GM12874 (cell line): ENCODE measurements around the gene CCDC188.

ENCODE experiments used
- TF ChIP-seq, protein P1 (sequence below): IDR thresholded peaks from 2 replicates; pipeline ENCODE4 v1.5.1; 2011; ENCODE audit warnings: low read depth, mild to moderate bottlenecking, control low read depth, low read length, moderate library complexity; ENCODE audit not compliant: insufficient read depth

Gene CCDC188

DNA sequence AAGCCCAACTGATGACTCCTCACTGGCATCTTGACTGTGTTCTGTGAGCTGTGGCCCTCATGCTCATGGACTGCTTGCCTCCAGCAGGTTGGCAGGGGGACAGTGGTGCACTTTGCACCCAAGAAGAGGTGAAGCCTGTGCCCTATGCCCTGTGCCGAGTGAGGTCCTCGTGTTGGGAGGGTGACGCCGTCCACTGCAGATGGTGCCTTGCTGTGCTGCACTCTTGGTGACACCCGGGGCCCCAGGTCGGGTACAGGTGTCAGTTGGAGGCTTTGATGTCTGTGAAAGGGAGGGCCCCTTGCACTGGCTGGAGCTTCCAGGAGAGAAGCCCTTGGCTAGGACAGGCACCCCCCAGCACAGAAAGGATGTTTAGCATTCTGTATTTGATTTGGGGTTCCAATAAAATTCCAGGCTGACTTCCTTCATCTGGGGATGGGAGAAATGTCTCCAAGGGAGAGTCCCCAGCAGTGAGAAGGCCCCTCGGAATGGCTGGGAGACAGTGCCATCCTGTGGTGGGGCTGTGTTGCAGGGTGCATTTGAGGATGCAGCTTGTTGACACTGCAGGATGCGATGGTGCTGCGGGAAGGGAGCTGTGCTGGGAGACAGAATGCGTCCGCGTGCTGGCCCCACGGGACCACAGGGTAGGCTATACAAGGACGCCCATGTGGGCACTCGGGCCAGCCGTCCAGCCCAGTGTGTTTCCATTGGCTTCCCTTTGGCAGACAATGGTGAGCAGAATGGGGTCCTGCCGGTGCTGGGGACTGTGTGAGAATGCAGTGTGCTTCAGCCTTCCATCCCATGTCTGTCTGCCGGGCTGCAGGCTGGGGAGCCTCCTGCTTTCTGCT lies 21.7 kb downstream of the CCDC188 start:
- TF ChIP-seq, protein P1, sequence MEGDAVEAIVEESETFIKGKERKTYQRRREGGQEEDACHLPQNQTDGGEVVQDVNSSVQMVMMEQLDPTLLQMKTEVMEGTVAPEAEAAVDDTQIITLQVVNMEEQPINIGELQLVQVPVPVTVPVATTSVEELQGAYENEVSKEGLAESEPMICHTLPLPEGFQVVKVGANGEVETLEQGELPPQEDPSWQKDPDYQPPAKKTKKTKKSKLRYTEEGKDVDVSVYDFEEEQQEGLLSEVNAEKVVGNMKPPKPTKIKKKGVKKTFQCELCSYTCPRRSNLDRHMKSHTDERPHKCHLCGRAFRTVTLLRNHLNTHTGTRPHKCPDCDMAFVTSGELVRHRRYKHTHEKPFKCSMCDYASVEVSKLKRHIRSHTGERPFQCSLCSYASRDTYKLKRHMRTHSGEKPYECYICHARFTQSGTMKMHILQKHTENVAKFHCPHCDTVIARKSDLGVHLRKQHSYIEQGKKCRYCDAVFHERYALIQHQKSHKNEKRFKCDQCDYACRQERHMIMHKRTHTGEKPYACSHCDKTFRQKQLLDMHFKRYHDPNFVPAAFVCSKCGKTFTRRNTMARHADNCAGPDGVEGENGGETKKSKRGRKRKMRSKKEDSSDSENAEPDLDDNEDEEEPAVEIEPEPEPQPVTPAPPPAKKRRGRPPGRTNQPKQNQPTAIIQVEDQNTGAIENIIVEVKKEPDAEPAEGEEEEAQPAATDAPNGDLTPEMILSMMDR, result peak; percentile 51

DNA sequence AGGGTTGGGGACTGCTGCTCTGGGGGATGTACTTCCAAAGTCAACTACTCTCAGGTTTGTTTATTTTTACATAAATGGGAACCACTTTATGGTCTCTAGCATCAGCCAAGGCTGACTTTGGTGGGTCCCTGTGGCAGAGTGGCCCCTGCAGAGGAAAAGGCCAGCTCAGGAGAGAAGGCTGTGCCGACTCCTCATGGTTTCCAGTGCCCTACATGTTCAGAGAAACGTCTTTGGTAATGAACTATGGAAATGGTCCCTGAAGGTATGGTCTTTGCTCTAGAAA lies 22.3 kb downstream of the CCDC188 start:
- TF ChIP-seq, protein P1, result no peak

DNA sequence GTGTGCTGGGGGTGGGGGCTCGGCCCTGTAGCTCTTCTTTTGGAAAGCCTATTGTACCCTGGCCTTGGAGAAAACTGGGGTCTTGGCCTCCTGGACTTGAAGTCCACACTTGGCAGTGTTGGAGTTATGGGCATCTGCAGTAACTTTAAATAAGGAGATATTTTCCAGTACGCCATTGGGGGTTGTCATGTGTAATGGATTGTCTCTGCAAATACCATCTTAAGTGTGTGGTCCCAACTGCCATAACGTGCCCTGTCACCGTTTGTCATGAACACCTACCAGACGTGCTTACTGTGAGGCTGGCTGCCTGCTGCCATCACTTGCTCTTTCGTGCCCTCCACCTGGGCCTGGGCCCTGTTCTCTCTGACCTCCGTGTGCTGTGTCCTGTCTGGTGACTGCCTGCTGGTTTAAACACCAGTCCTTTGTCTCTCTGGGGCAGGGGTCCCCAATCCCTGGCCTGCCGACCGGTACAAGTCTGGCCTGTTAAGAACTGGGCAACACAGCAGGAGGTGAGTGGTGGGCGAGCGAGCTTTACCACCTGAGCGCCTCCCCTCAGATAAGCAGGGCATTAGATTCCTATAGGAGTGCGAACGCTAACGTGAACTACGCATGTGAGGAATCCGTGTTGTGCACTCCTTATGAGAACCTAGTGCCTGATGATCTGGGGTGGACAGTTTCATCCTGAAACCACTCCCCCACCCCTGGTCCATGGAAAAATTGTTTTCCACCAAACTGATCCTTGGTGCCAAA lies 22.8 kb downstream of the CCDC188 start:
- TF ChIP-seq, protein P1, result no peak

DNA sequence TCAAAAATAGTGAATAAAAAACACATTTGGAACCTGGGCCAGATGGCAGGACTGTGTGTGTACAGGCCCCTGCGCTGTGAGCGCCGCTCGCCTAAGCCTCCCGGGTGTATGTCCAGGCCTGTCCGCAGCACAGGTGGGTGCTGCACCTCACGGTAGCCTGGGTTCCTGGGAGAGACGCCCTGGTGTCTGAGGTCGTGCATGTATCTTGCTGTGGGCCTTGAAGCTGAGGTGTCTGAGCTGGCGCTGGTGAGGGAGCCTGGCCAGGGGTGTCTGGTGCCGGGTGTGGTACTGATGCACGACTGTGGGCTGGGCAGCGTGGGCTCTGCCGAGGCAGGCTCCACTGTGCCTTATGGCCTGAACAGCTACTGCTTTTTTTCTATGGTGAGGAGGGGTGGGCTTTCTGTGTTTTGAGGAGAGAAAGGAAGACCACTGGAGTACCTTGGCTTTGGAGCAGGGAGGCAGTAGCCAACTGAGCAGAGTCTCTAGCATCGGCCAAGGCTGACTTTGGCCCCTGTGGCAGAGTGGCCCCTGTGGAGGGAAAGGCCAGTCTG lies 23.5 kb downstream of the CCDC188 start:
- TF ChIP-seq, protein P1, result no peak

DNA sequence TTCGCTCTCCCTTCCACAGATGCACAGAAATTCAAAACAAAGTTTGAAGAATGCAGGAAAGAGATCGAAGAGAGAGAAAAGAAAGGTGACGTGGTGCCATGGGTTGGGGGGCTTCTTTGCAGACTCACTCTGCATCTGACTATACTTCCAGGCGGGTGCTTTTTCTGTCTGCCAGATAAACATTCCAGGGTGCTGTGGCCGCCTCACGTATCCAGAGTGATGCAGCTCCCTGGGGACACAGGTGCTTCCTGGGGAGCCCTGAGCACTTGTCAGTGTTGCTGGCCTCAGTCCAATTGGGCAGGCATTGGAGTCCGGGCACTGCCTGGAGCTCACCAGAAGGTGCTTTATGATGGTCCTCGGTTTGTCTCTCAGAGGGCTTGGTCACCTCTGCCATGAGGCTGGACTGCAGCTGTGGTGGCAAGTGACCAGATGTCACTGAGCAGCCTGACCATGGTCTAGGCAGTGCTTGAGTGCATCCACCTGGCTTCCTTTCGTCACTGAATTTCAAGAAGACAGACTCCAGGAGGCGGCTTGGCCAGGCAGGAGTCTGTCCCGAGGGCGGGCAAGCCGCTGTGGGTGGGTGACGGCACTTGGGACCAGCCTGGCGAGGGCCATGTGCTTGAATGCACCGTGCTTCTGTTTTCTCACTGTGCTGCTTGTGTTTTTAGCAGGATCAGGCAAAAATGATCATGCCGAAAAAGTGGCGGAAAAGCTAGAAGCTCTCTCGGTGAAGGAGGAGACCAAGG lies 24.4 kb downstream of the CCDC188 start:
- TF ChIP-seq, protein P1, result no peak

DNA sequence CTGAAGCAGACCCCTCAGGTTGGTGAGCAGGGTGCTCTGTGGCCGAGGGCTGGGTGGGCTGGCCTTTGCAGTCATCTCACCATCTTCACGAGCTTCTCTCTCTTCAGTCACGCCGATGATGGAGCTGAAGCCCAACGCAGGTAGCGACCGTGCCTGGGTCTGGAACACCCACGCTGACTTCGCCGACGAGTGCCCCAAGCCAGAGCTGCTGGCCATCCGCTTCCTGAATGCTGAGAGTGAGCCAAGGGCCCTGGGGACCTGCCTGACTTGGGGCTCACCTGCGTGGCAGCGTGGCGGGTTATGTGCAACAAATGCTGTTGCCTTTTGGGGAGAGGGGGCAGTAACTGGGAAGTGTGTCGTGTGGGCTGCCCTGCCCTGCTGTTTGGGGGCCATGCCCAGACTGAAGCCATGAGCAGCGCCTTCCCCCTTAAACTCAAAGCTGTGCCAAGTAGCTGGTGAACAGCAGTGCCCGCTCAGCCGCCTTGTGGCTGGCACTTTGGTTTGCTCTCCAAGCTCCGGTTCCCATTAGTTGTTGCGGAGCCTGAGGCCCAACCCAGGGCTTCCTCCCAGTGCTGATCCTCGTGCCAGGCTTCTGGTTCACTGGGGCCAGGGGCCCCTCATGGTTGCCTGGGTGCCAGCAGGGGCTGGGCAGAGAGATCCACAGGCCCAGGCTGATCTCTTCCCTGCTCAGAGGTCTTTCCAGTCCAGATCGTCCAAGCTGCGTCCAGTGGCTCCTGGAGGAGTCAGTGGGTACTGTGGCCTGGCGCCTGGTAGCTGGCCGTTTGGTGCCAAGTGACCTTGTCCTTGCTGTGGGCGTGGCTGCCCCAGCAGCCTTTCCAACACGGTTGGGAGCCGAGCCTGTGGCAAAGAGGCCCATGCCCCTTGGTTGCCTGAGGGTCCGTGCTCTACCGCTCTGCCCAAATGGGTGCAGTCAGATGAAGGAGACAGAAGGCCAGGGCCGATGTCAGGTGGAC lies 25.4 kb downstream of the CCDC188 start:
- TF ChIP-seq, protein P1, result no peak
